Measurements from ENCODE around the gene ACE2. TPM values are rescaled to one million over a fixed set of nuclear protein-coding genes. Genes with fewer than 3 reads are reported as not detected.

ACE2 gene
- total and polyA plus RNA-seq, 2 of the 8 experiments (the other 6 are each of a cell fraction or from before 2014, with no cell fraction given) = 0.06 TPM; not detected in 1

- TF ChIP-seq EP300 (IDR thresholded peaks at IDR 0.05; ENCODE audit: borderline replicate concordance in 1 of 2, low read depth in 2 of 2, low read length in 2 of 2) (no peak), CHD1 (IDR thresholded peaks at IDR 0.05; ENCODE audit: low read depth, low read length) (no peak), CHD2 (IDR thresholded peaks at IDR 0.05; ENCODE audit: low read length) (no peak), ATF3 (IDR thresholded peaks at IDR 0.05; ENCODE audit: insufficient read depth, low read depth, low read length) (no peak), CTCF (IDR thresholded peaks at IDR 0.05; ENCODE audit: control extremely low read depth in 1 of 3, insufficient read depth in 1 of 3, low read depth in 1 of 3, low read length in 3 of 3) (no peak; a peak in 1 of 4 replicates), SIX5 (IDR thresholded peaks at IDR 0.05; ENCODE audit: low read depth, low read length) (no peak), ZNF274 (IDR thresholded peaks at IDR 0.05; ENCODE audit: borderline replicate concordance, extremely low read depth, low read length) (no peak), PHF8 (conservative IDR thresholded peaks at IDR 0.05; ENCODE audit: low read depth, low read length) (no peak), RNF2 (IDR thresholded peaks at IDR 0.05; ENCODE audit: borderline replicate concordance, low read depth, low read length, missing control alignments, poor library complexity, severe bottlenecking) (no peak), SAP30 (IDR thresholded peaks at IDR 0.05; ENCODE audit: insufficient read depth, insufficient replicate concordance, low read length) (no peak), BCL11A (IDR thresholded peaks at IDR 0.05; ENCODE audit: low read depth in 2 of 2, low read length in 2 of 2) (no peak)
- Histone ChIP-seq H3K9me3 (ENCODE audit: insufficient read depth in 2 of 2, low read depth in 1 of 2, low read length in 1 of 2) (no peaks in the 10 kb centered on the region), H3K4me1 (replicated peaks in 1 of 4; ENCODE audit: control insufficient read depth in 3 of 4, insufficient read depth in 4 of 4, low read length in 3 of 4) (no peaks in the 10 kb centered on the region), H3K56ac (replicated peaks; ENCODE audit: insufficient read length, low read depth, low read length) (no peak overlapping the region), H4K91ac (replicated peaks; ENCODE audit: insufficient read length, low read length) (no peak overlapping the region), H2BK120ac (replicated peaks; ENCODE audit: low read depth, low read length) (no peak overlapping the region), H2BK12ac (ENCODE audit: low read depth, low read length) (no peak overlapping the region), H2BK20ac (ENCODE audit: low read length) (no peak overlapping the region), H4K20me1 (replicated peaks in 1 of 2; ENCODE audit: control insufficient read depth in 1 of 2, insufficient read depth in 2 of 2, low read length in 2 of 2) (no peaks in the 10 kb centered on the region), H2AK5ac (ENCODE audit: low read depth, low read length) (no peak overlapping the region), H2BK5ac (ENCODE audit: low read depth, low read length) (no peak overlapping the region), H3K9ac (replicated peaks in 1 of 4; ENCODE audit: extremely low read depth in 1 of 4, low read depth in 3 of 4, low read length in 3 of 4) (no peak overlapping the region), H3K27me3 (replicated peaks in 1 of 4; ENCODE audit: control insufficient read depth in 3 of 4, extremely low read depth in 1 of 4, insufficient read depth in 3 of 4, low read length in 3 of 4) (no peaks in the 10 kb centered on the region), H3K79me1 (ENCODE audit: low read depth, low read length) (no peaks in the 10 kb centered on the region), H3K18ac (ENCODE audit: extremely low read depth, low read length) (no peak overlapping the region), H3K23ac (ENCODE audit: insufficient read length) (no peak overlapping the region), H3K4me3 (ENCODE audit: extremely low read depth in 1 of 4, insufficient read depth in 2 of 4, low read depth in 3 of 4, low read length in 4 of 4) (no peak overlapping the region), H3K23me2 (ENCODE audit: low read depth, low read length) (no peaks in the 10 kb centered on the region), H4K8ac (ENCODE audit: extremely low read depth, insufficient read depth, low read length) (no peak overlapping the region), H3K14ac (ENCODE audit: insufficient read length) (no peak overlapping the region), H2AFZ (ENCODE audit: low read length) (no peak overlapping the region), H3K4me2 (ENCODE audit: insufficient read depth in 1 of 2, low read depth in 2 of 2, low read length in 2 of 2) (no peak overlapping the region), H4K5ac (ENCODE audit: insufficient read length, low read depth, low read length) (no peak overlapping the region), H3K4ac (replicated peaks; ENCODE audit: insufficient read length, low read depth, low read length) (no peak overlapping the region), H3K27ac (ENCODE audit: low read depth, low read length) (no peak overlapping the region), H3K79me2 (ENCODE audit: control insufficient read depth in 1 of 2, insufficient read depth in 2 of 2, low read length in 2 of 2) (no peaks in the 10 kb centered on the region), H2BK15ac (ENCODE audit: low read length) (no peak overlapping the region), H3K36me3 (ENCODE audit: control insufficient read depth in 2 of 4, insufficient read depth in 4 of 4, low read length in 3 of 4) (no peaks in the 10 kb centered on the region)
- 60% methylated on average over 2 of the region's 2 CpGs; no CpG with 5 or more reads in 1 of the 2 experiments for WGBS, 2 experiments (ENCODE audit: extremely low coverage in 1 of 2, insufficient coverage in 1 of 2, insufficient read length in 1 of 2, insufficient replicate concordance in 2 of 2, low coverage in 1 of 2, low lambda C conversion rate in 2 of 2, missing lambda C conversion rate in 1 of 2)
- CTCF ChIA-PET (ENCODE audit: partially characterized antibody) = no interaction called here
- DNase-seq (ENCODE audit: low read depth in 1 of 2, low spot score in 2 of 2) (no peak), FAIRE-seq (no peak)
- POLR2A ChIA-PET (ENCODE audit: partially characterized antibody) = no interaction called here
Observed at GRCh38 chrX:15594371-15594770, 6.4 kb downstream of the ACE2 start.
